CD4-positive, alpha-beta T cell treated with Interleukin-1 beta for 1 hour (primary cell): ENCODE measurements around the gene PITX1.
"Not testable (repeated sequence)": the region's sequence is repeated elsewhere in the genome, so short reads cannot be mapped to it uniquely, and the experiment has no call there.

Experiments
- DNase-seq, 2 donors: peaks; one replicate each; pipeline ENCODE4 v3.0.0-alpha.2; 2020 to 2022

The PITX1 gene

GRCh38 chr5:135008981-135009735 lies 24.9 kb downstream of the PITX1 start:
- no peak for DNase-seq

GRCh38 chr5:135008556-135008955 lies 25.5 kb downstream of the PITX1 start:
- DNase-seq = no peak

GRCh38 chr5:135007749-135008363 lies 26.2 kb downstream of the PITX1 start:
- no peak for DNase-seq

- DNase-seq = no peak
Measured at GRCh38 chr5:135007305-135007704, 26.7 kb downstream of the PITX1 start.

- no peak for DNase-seq
Measured at GRCh38 chr5:135005076-135005475, 29.0 kb downstream of the PITX1 start.

- no peak for DNase-seq
Measured at GRCh38 chr5:135004376-135004775, 29.7 kb downstream of the PITX1 start.

GRCh38 chr5:134998068-134998467 lies 36.0 kb downstream of the PITX1 start:
- DNase-seq = not testable (repeated sequence)

- DNase-seq = no peak
Measured at GRCh38 chr5:134997015-134997414, 37.0 kb downstream of the PITX1 start.

GRCh38 chr5:134995850-134996402 lies 38.1 kb downstream of the PITX1 start:
- no peak for DNase-seq

- DNase-seq = no peak
Measured at GRCh38 chr5:134994560-134995156, 39.4 kb downstream of the PITX1 start.

- no peak for DNase-seq
Measured at GRCh38 chr5:134993161-134993560, 40.9 kb downstream of the PITX1 start.

GRCh38 chr5:134992148-134992547 lies 41.9 kb downstream of the PITX1 start:
- DNase-seq = no peak

GRCh38 chr5:134990183-134990582 lies 43.8 kb downstream of the PITX1 start:
- not testable (repeated sequence) for DNase-seq

- DNase-seq = no peak
Measured at GRCh38 chr5:134989266-134989830, 44.7 kb downstream of the PITX1 start.

GRCh38 chr5:134982230-134982629 lies 51.8 kb downstream of the PITX1 start:
- DNase-seq = no peak

GRCh38 chr5:134979416-134979815 lies 54.6 kb downstream of the PITX1 start:
- no peak for DNase-seq
